H1 (cell line): ENCODE data around the gene C18orf63. TPM values are rescaled to one million over a fixed set of nuclear protein-coding genes. Genes with fewer than 3 reads are reported as not detected.

ENCODE experiments used
- CTCF ChIA-PET: fragments of 300-600 bp; sonication (Branson Sonifier 250); formaldehyde crosslinking; loops from one replicate; lab custom pipeline; 2021; ENCODE audit not compliant: partially characterized antibody; lab: Charles Lee
- POLR2A ChIA-PET: fragments of 300-600 bp; sonication (Branson Sonifier 250); formaldehyde crosslinking; loops from one replicate; lab custom pipeline; 2021; ENCODE audit warnings: inconsistent platforms; ENCODE audit not compliant: partially characterized antibody; lab: Charles Lee
- DNase-seq, 2 experiments: peaks; one replicate each; pipeline versions ENCODE4 v3.0.0 to v3.0.0-alpha.2; 2010 to 2022; ENCODE audit warnings: low spot score in 2 of 2, low read depth in 1 of 2, mixed read lengths in 1 of 2
- FAIRE-seq: peaks from 2 replicates; lab custom pipeline; 2011; peaks lifted over from hg19 to GRCh38; lab: Jason Lieb, UNC
- H2AFZ ChIP-seq: 2 replicates; pipeline ENCODE4 v1.8.1; 2012; ENCODE audit warnings: low read length, inconsistent platforms
- H2AK5ac ChIP-seq: 2 replicates; pipeline ENCODE4 v1.6.1; 2013; ENCODE audit warnings: low read depth, low read length
- H2BK120ac ChIP-seq: replicated peaks from 2 replicates; pipeline ENCODE3; 2013; ENCODE audit warnings: low read depth, low read length, inconsistent platforms
- H2BK12ac ChIP-seq: 2 replicates; pipeline ENCODE4 v1.6.1; 2013; ENCODE audit warnings: low read depth, low read length
- H2BK15ac ChIP-seq: 2 replicates; pipeline ENCODE4 v1.6.1; 2013; ENCODE audit warnings: low read length
- H2BK20ac ChIP-seq: 2 replicates; pipeline ENCODE4 v1.6.1; 2013; ENCODE audit warnings: low read length
- H2BK5ac ChIP-seq: 2 replicates; pipeline ENCODE4 v1.6.1; 2013; ENCODE audit warnings: low read depth, low read length
- H3K14ac ChIP-seq: 2 replicates; pipeline ENCODE4 v1.6.1; 2013; ENCODE audit warnings: inconsistent platforms; ENCODE audit not compliant: insufficient read length
- H3K18ac ChIP-seq: 2 replicates; pipeline ENCODE4 v1.6.1; 2013; ENCODE audit warnings: low read length; ENCODE audit errors: extremely low read depth
- H3K23ac ChIP-seq: 2 replicates; pipeline ENCODE4 v1.6.1; 2013; ENCODE audit warnings: inconsistent platforms; ENCODE audit not compliant: insufficient read length
- H3K23me2 ChIP-seq: 2 replicates; pipeline ENCODE4 v1.6.1; 2013; ENCODE audit warnings: low read depth, low read length
- H3K27ac ChIP-seq: 2 replicates; pipeline ENCODE4 v1.6.1; 2011; ENCODE audit warnings: low read depth, low read length, inconsistent platforms
- H3K27me3 ChIP-seq, 4 experiments: replicated peaks in 1 of 4; 1 replicate in 1 of 4; 2 replicates in 3 of 4; pipeline versions ENCODE4 v1.6.1 to v1.8.1; 2011 to 2013; ENCODE audit warnings: low read length in 3 of 4, mild to moderate bottlenecking in 3 of 4, inconsistent platforms in 2 of 4, mixed read lengths in 2 of 4, moderate library complexity in 1 of 4; ENCODE audit not compliant: control insufficient read depth in 3 of 4, insufficient read depth in 3 of 4; ENCODE audit errors: extremely low read depth in 1 of 4
- H3K36me3 ChIP-seq, 4 experiments: 2 replicates each; pipeline versions ENCODE4 v1.6.1 to v1.8.1; 2011 to 2013; ENCODE audit warnings: mild to moderate bottlenecking in 4 of 4, low read length in 3 of 4, moderate library complexity in 2 of 4, control low read depth in 1 of 4, inconsistent platforms in 1 of 4; ENCODE audit not compliant: insufficient read depth in 4 of 4, control insufficient read depth in 2 of 4
- H3K4ac ChIP-seq: replicated peaks from 2 replicates; pipeline ENCODE3; 2013; ENCODE audit warnings: low read length, low read depth, mixed read lengths, inconsistent platforms; ENCODE audit not compliant: insufficient read length
- H3K4me1 ChIP-seq, 4 experiments: replicated peaks in 1 of 4; 1 replicate in 1 of 4; 2 replicates in 3 of 4; pipeline versions ENCODE4 v1.6.1 to v1.8.1; 2011 to 2013; ENCODE audit warnings: low read length in 3 of 4, inconsistent platforms in 2 of 4, mixed read lengths in 1 of 4; ENCODE audit not compliant: insufficient read depth in 4 of 4, control insufficient read depth in 3 of 4
- H3K4me2 ChIP-seq, 2 experiments: 2 replicates each; pipeline versions ENCODE4 v1.6.1 to v1.8.1; 2011 to 2013; ENCODE audit warnings: low read depth in 2 of 2, low read length in 2 of 2, control low read depth in 1 of 2, inconsistent platforms in 1 of 2, mild to moderate bottlenecking in 1 of 2; ENCODE audit not compliant: insufficient read depth in 1 of 2
- H3K4me3 ChIP-seq, 4 experiments: fragments of 200-600, 300-600 bp in 1 of 4; sonication (generic), shearing (Covaris generic), sonication (Bioruptor Twin) in 1 of 4; 2 replicates each; pipeline versions ENCODE4 v1.5.1 to v1.8.1; 2011 to 2016; ENCODE audit warnings: low read length in 4 of 4, low read depth in 3 of 4, control low read depth in 2 of 4, inconsistent platforms in 2 of 4, mild to moderate bottlenecking in 2 of 4, mixed read lengths in 1 of 4, moderate library complexity in 1 of 4; ENCODE audit not compliant: insufficient read depth in 2 of 4; ENCODE audit errors: extremely low read depth in 1 of 4
- H3K56ac ChIP-seq: replicated peaks from 2 replicates; pipeline ENCODE3; 2013; ENCODE audit warnings: low read depth, mild to moderate bottlenecking, mixed read lengths, low read length, inconsistent platforms; ENCODE audit not compliant: insufficient read length
- H3K79me1 ChIP-seq: 2 replicates; pipeline ENCODE4 v1.6.1; 2013; ENCODE audit warnings: low read depth, low read length, control low read depth
- H3K79me2 ChIP-seq, 2 experiments: 2 replicates each; pipeline versions ENCODE4 v1.6.1 to v1.8.1; 2012 to 2013; ENCODE audit warnings: low read length in 2 of 2, mild to moderate bottlenecking in 2 of 2, inconsistent platforms in 1 of 2; ENCODE audit not compliant: insufficient read depth in 2 of 2, control insufficient read depth in 1 of 2
- H3K9ac ChIP-seq, 4 experiments: replicated peaks in 1 of 4; 1 replicate in 1 of 4; 2 replicates in 3 of 4; pipeline versions ENCODE4 v1.6.1 to v1.8.1; 2011 to 2013; ENCODE audit warnings: low read depth in 3 of 4, low read length in 3 of 4, control low read depth in 2 of 4, mild to moderate bottlenecking in 2 of 4, moderate library complexity in 2 of 4, inconsistent platforms in 1 of 4; ENCODE audit errors: extremely low read depth in 1 of 4
- H3K9me3 ChIP-seq, 2 experiments: 2 replicates each; pipeline versions ENCODE4 v1.6.1 to v1.8.1; 2012 to 2013; ENCODE audit warnings: mild to moderate bottlenecking in 2 of 2, moderate library complexity in 2 of 2, control low read depth in 1 of 2, inconsistent platforms in 1 of 2, low read depth in 1 of 2, low read length in 1 of 2, mixed read lengths in 1 of 2; ENCODE audit not compliant: insufficient read depth in 2 of 2
- H4K20me1 ChIP-seq, 2 experiments: replicated peaks in 1 of 2; 2 replicates each; pipeline versions ENCODE3 to v1.8.1; 2011 to 2013; ENCODE audit warnings: inconsistent platforms in 2 of 2, low read length in 2 of 2, mild to moderate bottlenecking in 1 of 2; ENCODE audit not compliant: insufficient read depth in 2 of 2, control insufficient read depth in 1 of 2
- H4K5ac ChIP-seq: 2 replicates; pipeline ENCODE4 v1.6.1; 2013; ENCODE audit warnings: low read length, low read depth, mixed read lengths, inconsistent platforms; ENCODE audit not compliant: insufficient read length
- H4K8ac ChIP-seq: 2 replicates; pipeline ENCODE4 v1.8.0; 2013; ENCODE audit warnings: mild to moderate bottlenecking, moderate library complexity, low read length, inconsistent platforms; ENCODE audit not compliant: insufficient read depth; ENCODE audit errors: extremely low read depth
- H4K91ac ChIP-seq: replicated peaks from 2 replicates; pipeline ENCODE3; 2013; ENCODE audit warnings: low read length, mixed read lengths, inconsistent platforms; ENCODE audit not compliant: insufficient read length
- EP300 ChIP-seq, 2 experiments: IDR thresholded peaks; 1 replicate in 1 of 2; 2 replicates in 1 of 2; pipeline ENCODE4 v1.6.1; 2011 to 2012; ENCODE audit warnings: low read depth in 2 of 2, low read length in 2 of 2, mild to moderate bottlenecking in 2 of 2, borderline replicate concordance in 1 of 2, inconsistent platforms in 1 of 2, moderate library complexity in 1 of 2
- YY1 ChIP-seq: IDR thresholded peaks from 2 replicates; pipeline ENCODE4 v1.6.1; 2011; ENCODE audit warnings: low read depth, mild to moderate bottlenecking, low read length
- WGBS, 2 experiments: shearing (Covaris generic) in 1 of 2; methylation state at CpG; one replicate each; pipeline versions ENCODE4 v1.1.6 to v1.1.7; 2013 to 2015; ENCODE audit warnings: low lambda C conversion rate in 2 of 2, mixed read lengths in 2 of 2, inconsistent platforms in 1 of 2, low coverage in 1 of 2, missing lambda C conversion rate in 1 of 2; ENCODE audit not compliant: insufficient replicate concordance in 2 of 2, insufficient coverage in 1 of 2, insufficient read length in 1 of 2; ENCODE audit errors: extremely low coverage in 1 of 2, missing lambda C conversion rate in 1 of 2; 5-methylcytosine and 5-hydroxymethylcytosine counted together
- polyA plus RNA-seq, 7 experiments: library from polyadenylated mRNA; depleted of rRNA in 3 of 7; stranded (reverse) in 5 of 7; unstranded in 2 of 7; fragments of >200 nt in 5 of 7; fragments of 200-250 nt in 2 of 7; gene quantifications; 1 replicate in 5 of 7; 2 replicates in 1 of 7; 4 replicates in 1 of 7; pipeline versions ENCODE4 v1.2.1 to v1.2.3, GENCODE V29; 2011 to 2013; ENCODE audit warnings: missing spikeins in 2 of 7, mixed read lengths in 2 of 7
- total RNA-seq: library from RNA; stranded (reverse); fragmentation: NEBNext Ultra II Directional; extraction: Animal tissue kit (Norgen Biotek cat#: 25700); gene quantifications from 2 replicates; pipeline ENCODE4 v1.2.1, GENCODE V29; 2021
- TF ChIP-seq, protein P1 (sequence below): IDR thresholded peaks from 2 replicates; pipeline ENCODE4 v1.6.1; 2011; ENCODE audit warnings: low read length, improper control_type of control experiment
- TF ChIP-seq, protein P2 (sequence below): IDR thresholded peaks from 2 replicates; pipeline ENCODE4 v1.6.1; 2011; ENCODE audit warnings: low read depth, mild to moderate bottlenecking, low read length; ENCODE audit not compliant: insufficient read depth

Gene C18orf63
- total and polyA plus RNA-seq, 2 of the 8 experiments (the other 6 are each of a cell fraction or from before 2014, with no cell fraction given): not detected

DNA sequence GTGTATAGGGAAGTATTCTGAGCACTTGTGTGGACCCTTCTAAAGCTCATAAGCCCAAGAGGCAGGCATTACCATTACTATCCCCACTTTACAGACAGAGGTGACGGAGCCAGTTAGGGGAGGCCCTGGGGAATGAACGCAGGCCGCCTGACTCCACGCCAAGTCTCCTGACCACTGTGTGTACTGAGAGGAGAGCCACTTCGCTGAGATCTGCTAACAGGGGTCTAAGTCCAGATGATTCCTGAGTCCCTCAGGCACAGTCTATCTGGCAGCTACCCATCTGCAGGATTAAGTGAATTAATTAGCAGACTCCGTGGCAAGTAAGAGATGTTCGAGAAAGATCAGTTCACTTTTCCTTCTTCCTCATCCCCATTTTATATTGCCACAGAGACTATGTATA lies 37.6 kb upstream of the C18orf63 start:
- Histone ChIP-seq H3K56ac (no peak overlapping the region), H3K18ac (no peak overlapping the region), H3K27ac (no peak overlapping the region), H3K9me3 (no peaks in the 10 kb centered on the region), H3K4me3 (no peak overlapping the region), H4K8ac (no peak overlapping the region), H2AK5ac (no peak overlapping the region), H4K5ac (no peak overlapping the region), H2AFZ (no peak overlapping the region), H2BK5ac (no peak overlapping the region), H3K14ac (no peak overlapping the region), H3K4me2 (no peak overlapping the region), H3K36me3 (no peaks in the 10 kb centered on the region), H2BK12ac (no peak overlapping the region), H4K91ac (no peak overlapping the region)
- CTCF ChIA-PET: interaction anchor here (1.2 to 1.4 kb wide), 2 partner anchors 12 to 45 kb away, joined by 3 read pairs; no protein-coding TSS in a partner anchor
- POLR2A ChIA-PET: no interaction called here
- 95% methylated on average over 7 of the region's 7 CpGs; no CpG with 5 or more reads in 1 of the 2 experiments for WGBS, 2 experiments
- TF ChIP-seq EP300 (IDR thresholded peaks at IDR 0.05; ENCODE audit: borderline replicate concordance in 1 of 2, low read depth in 2 of 2, low read length in 2 of 2) (no peak), YY1 (no peak)
- TF ChIP-seq, protein P1, sequence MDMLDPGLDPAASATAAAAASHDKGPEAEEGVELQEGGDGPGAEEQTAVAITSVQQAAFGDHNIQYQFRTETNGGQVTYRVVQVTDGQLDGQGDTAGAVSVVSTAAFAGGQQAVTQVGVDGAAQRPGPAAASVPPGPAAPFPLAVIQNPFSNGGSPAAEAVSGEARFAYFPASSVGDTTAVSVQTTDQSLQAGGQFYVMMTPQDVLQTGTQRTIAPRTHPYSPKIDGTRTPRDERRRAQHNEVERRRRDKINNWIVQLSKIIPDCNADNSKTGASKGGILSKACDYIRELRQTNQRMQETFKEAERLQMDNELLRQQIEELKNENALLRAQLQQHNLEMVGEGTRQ: no peak
- TF ChIP-seq, protein P2, sequence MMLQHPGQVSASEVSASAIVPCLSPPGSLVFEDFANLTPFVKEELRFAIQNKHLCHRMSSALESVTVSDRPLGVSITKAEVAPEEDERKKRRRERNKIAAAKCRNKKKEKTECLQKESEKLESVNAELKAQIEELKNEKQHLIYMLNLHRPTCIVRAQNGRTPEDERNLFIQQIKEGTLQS: no peak
- TF ChIP-seq, all 59 proteins: peak for 0
- Histone ChIP-seq H3K79me2 (peaks cover 0 to 88% of the 10 kb centered on the region in 2 experiments; a peak in 3 of 4 replicates), H3K9ac (no peak overlapping the region), H2BK120ac (no peak overlapping the region), H2BK20ac (peak overlapping the region; percentile 16; the same call in 1 of the 2 replicates), H3K23me2 (peaks cover 6% of the 10 kb centered on the region; the same call in 1 of the 2 replicates), H3K27me3 (no peaks in the 10 kb centered on the region), H4K20me1 (no peaks in the 10 kb centered on the region), H2BK15ac (no peak overlapping the region), H3K23ac (no peak overlapping the region), H3K4me1 (peaks cover 13 to 31% (median 26%) of the 10 kb centered on the region in 4 experiments), H3K79me1 (peaks cover 15% of the 10 kb centered on the region), H3K4ac (no peak overlapping the region)
- DNase-seq (no peak), FAIRE-seq (no peak)
